Stimulated activated CD8-positive, alpha-beta memory T cell treated with anti-CD3 and anti-CD28 coated beads, Interleukin-15, amount 100 ng/mL, for 1 hour (primary cell): ENCODE data around the gene OAF.

Experiments
- DNase-seq: peaks from one replicate; pipeline ENCODE4 v3.0.0-alpha.2; 2020; ENCODE audit warnings: low read depth

The OAF gene

DNA sequence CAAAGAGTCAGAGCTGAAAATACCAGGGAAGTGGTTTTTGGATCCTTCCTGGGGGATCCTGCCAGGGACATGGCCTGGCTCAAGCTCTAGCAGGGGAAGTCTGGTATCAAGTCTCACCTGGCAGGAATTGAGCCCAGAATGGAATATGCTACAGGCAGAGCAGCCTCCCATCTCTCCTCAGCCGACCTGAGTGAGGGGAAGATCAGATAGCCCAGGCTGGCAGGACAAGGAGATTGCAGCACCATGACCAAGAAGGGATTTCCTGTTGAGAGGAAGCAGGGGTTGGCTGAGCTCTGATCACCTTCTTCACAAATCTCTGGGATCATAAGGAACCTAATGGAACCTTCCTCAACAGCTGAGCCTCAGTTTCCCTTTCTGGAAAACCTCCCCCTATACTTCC lies 13.0 kb downstream of the OAF start:
- no peak for DNase-seq

DNA sequence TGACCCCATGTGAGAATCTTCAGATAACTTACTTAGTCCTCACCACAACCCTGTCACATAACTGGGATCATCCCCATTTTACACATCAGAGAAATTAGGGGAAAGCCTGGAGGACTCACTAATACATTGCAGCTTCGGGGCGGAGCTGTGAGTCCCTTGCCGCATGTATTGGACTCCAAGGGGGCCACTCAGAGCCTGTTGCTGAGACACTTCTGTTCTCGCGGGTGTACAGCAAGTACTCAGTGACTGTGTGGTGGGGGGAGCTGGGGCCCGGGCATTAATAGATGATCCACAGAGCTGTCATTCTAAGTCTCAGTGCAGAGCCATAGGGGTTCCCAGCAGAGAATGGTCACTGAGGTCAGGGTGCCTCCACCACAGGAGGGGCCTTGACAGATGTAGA lies 13.5 kb downstream of the OAF start:
- DNase-seq, result no peak

DNA sequence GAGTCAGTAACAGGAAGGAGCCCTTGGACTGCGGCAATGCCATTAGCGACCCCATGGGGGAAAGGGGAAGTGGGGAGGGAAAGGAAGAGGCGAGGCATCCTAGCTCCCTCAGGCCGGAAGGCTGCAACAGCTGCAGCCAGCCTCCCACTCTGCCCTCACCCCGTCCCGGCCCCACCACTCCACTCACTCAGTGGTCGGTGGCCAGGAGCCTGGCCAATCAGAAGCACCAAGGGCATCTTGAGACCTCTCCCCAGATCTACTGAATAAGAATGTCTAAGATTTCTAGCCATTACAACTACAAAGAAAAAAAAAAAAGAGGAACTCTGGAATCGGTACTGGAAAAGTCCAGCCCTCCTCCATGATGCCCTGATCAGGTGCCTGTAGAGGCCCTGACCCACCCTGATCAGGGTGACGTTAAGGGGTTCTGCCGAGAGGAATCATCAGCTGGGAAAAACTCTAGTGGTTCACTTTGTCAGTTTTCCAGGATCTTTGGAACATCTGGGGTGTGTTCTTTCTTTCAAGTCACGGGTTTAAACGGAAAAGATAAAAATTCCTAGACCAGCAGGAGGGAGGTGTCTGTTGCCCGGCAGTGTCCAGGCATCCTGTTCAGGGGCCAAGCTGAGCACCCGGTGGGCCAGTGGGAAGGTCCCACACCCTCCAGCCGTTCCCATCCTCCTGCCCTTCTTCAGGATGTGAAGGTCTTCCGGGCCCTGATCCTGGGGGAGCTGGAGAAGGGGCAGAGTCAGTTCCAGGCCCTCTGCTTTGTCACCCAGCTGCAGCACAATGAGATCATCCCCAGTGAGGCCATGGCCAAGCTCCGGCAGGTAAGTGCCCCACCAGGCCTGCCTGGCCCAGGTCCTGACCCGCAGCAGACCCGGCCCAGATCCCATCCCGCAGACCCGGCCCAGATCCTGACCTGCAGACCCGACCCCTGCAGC lies 14.4 kb downstream of the OAF start:
- DNase-seq, result no peak

DNA sequence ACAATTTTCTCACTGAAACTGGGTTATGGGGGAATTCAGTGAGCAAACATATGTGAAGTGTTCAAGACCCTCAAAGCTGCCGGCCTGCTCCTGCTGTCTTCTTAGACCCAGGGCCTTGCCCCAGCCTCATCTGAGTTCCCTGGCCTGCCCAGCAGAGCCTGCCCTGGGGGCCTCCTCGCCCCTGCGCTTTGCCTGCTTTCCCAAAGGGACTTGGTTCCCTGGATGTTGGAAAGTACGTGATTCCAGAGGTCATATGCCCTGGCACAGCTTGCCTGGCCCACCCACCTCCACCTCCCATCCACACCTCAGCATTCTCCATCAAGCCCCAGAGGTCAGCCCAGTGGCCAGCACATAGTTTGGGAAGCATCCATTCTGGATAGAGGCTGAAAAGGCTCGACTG lies 15.4 kb downstream of the OAF start:
- no peak for DNase-seq

DNA sequence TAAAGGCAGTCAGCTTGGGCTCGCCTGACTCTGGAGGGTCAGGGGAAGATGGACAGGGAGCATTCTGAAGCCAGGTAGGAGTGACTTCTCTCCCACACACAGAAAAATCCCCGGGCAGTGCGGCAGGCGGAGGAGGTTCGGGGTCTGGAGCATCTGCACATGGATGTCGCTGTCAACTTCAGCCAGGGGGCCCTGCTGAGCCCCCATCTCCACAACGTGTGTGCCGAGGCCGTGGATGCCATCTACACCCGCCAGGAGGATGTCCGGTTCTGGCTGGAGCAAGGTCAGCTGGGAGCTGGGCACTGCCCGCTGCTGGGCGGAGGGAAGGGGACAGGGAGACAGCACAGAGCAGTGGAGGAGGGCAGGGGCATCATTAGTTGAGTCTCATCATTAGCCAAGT lies 15.9 kb downstream of the OAF start:
- no peak for DNase-seq

DNA sequence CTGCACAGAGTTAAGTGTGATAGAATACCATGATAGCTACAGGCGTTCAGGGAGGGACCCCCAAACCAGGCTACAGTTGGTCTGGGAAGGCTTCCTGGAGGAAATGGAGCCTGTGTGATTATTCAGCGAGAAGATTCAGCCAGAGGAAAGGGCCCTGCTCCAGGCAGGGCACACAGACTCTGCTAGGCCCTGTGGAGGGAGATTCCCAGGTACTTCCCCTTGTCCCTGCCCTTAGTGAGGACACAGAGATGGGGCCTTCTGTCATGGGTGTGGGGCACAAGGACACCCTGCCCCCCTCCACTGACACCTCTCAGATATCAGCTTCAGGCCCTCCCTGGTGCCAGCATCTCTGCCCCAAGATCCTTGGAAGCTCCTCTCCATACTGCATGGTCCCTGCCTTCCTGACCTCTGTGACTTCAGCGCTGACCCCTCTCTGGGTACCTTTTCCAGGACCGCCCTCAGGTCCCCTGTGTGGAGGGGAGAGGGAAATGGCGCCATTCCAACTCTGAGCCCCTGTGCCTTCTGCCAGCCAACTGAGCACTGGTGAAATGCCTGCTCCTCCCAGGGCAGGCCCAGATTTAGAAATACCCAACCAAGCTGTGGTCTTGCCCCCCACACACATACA lies 16.5 kb downstream of the OAF start:
- no peak for DNase-seq

DNA sequence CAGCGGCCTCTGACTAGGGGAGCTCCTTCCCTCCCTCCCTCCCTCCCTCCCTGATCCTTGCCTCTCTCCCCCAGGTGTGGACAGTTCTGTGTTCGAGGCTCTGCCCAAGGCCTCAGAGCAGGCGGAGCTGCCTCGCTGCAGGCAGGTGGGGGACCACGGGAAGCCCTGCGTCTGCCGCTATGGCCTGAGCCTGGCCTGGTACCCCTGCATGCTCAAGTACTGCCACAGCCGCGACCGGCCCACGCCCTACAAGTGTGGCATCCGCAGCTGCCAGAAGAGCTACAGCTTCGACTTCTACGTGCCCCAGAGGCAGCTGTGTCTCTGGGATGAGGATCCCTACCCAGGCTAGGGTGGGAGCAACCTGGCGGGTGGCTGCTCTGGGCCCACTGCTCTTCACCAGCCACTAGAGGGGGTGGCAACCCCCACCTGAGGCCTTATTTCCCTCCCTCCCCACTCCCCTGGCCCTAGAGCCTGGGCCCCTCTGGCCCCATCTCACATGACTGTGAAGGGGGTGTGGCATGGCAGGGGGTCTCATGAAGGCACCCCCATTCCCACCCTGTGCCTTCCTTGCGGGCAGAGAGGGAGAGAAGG lies 18.1 kb downstream of the OAF start:
- DNase-seq, result no peak

DNA sequence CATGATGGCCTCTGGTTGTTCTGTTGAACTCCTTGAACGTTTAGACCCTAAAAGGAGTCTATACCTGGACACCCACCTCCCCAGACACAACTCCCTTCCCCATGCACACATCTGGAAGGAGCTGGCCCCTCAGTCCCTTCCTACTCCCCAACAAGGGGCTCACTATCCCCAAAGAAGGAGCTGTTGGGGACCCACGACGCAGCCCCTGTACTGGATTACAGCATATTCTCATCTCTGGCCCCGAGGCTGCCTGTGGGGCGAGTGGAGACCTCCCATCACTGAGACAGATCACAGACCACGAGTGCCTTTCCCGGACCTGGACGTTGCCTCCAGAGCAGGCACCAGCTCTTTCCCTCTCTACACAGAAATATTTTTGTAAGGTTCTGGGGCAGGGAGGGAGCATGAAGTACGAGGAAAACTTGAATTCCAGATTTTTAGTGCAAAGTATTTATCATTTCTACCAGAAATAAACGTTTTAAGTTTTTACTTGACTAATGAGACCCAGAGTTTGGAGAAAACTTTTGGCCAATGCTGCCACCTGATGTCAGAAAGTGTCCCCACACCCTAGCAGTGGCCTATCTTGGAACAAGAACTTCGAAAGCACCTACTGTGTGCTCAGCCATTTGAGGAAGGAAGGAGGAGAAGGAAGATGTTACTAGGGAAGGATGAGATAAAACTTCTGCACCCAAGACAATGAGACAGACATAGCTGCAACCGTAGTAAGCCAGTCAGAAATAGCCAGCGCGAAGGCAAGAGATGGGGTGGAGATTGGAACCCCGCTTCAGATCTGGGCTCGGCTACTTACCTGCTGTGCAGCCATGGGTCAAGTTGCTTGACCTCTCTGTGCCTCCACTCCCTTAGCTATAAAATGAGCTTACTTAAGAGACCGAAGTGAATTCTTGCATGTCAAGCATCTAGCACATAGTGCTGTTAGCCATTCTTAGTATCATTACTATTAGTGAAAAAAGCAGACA lies 18.9 kb downstream of the OAF start:
- no peak for DNase-seq

DNA sequence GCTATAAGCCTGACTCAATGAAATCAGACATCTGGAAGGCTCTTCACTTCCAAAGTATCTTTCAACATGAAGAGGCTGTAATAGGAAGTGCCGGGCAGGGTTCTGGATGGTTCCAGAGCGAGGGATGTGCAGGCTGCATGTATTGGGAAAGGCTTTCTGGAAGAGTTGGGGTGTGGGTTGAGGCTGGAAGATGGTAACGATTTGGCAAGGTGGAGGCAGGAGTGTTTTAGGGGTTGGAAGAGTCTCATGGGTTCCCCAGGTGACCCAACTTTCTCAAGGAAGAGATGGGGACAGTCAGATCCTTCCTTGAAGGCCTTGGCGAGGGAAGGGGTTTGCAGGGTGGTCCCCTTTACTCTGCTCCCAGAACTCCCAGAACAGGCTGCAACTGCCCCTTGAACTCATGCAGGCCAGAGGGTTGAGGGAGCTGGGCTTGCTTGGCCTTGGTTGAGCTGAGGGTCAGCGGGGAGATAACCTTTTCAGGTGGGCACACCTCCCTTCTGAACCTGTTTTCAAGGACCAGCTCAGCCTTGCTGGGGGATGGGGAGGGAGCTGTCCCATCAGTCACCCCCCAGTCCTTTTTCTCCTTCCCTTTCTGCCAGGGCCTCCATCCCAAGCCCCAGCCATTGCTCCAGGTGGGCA lies 19.7 kb downstream of the OAF start:
- DNase-seq, result no peak

DNA sequence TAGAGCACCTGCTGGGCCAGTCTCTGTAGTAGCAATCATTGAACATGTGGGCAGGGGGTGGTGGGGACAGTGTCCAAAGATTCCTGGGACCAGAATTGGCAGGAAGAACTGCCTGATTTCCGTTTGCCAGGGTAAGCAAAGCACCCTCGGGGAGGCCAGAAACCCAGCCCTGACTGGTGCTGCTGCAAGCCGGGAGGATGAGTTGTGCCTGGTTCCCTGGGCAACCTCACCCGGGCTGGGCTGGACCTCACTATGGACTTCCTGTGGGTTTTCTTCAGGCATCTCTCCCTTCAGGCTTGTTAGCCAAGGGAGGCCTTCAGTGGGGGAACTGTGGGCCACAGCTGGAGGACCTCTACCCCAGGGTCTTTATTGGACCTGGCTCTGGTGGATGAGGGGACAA lies 21.1 kb downstream of the OAF start:
- no peak for DNase-seq

DNA sequence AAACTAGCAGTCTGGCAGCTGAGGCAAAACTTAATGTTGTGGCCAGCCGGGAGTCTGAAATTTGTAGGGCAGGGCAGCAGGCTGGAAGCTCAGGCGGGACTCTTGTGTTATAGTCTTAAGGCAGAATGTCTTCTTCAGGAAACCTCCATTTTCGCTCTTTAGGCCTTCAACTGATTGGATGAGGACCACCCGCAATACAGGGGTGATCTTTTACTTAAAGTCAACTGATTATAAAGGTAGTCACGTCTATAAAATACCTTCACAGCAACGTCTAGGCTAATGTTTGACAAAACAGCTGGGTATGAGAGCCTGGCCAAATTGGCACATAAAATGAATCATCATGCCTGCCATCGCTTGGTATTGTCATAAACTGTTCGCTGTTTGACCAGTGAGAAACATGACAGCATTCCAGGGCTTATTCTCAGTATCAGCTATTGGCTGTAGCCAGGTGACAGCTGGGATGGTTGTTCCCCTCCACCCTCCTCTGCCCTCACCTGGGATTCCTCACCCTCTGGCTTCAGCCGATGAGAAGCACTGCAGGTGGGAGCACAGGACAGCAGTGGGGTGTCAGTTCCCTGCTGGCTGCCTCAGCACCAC lies 22.5 kb downstream of the OAF start:
- no peak for DNase-seq

DNA sequence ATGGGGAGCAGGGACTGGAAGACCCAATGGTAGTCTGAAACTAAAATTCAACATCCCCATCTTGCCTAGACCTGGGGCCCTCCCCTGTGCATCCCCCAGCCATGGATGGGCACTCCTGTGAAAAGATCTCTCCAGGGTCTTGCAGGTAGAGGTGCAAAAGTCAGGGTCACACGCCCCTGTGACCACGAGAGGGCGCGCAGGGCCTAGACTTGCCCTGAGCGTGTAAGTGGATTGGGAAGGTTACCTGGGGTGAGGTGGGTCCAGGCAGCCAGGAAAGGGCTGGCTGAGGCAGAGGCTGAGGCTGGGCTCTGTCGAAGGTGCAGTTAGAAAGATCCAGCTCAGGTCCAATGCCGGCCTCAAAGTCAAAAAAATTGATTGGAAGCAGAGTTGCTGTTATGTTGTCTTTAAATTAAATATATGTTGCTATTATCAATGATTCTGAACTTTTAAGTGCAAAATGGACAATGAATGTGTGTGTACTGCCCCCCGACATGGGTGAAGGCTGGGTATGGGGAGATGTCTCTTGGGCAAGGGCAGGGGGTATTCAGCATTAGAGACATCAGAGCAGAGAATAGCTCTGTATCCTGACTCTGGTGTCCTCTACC lies 24.3 kb downstream of the OAF start:
- peak; percentile 25 for DNase-seq

DNA sequence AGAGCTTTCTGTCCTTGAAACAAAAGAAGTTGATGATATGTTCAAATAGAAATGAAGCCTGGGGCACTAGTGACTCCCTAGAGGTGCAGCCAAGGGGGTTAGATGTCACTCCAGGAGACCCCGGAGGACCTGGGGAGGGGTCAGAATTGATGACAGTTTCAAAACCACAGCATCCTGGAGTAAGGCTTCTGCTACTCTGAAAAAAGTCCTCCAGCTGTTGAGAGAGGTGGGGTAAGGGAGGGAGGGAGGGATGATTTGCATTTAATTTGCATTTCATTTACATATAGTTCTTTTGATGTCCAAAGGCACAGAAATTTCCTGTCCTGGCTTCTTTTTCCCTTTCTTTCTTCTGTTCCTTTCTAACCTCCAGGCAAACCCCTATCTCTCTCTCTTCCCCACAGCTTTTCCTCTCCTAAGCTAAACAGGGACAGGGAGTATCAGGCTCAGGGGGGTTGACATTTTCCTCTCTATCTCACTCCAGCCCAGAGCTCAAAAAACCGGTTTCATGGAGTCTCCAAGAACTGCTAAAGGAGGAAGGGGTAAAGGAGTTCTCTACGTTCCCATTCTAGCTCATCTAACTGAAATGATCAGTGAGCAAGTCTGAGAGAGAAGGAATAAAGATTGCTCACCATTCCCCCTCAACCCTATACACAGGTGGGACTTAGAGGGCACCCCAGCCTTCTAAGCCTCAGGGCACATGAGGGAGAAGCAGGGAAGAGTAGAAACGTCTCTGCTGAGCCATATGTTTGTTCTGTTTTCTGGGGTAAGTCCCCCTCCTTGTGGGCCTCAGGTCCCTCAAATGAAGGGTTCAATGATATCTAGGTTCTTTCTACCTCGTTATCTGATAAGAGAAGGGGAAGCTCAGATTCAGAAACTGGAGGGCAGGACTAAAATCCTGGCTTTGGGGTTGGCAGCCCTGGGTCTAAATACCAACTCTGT lies 25.6 kb downstream of the OAF start:
- no peak for DNase-seq

DNA sequence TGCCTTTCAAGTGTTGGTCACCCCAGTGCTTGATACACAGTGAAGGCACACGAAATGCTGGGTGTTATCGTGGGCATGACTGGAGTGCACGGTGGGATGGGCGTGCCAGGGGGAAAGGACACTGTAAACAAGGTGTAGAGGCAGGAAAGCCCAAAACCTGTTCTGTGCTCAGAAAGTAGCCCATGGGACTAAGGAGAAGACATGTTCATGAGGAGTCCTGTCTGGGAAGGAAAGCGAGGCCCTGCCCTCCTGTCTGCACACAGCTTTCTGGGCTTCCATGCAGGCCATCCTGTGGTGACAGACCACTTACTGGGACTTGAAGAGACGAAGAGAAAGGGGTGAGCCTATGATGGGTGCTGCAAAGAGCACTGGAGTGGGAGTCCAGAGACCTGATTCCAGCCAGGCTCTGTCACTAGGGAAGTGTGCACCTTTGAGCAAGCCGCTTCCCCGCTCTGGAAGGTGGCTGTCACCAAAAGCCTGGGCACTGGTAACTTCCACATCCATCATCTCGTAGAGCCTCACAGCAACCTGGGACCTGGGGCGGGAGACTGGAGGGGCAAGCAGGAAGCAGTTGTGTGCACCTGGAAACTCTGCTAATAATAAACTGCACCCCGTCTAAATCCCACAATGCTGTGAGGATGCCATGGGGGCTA lies 28.3 kb downstream of the OAF start:
- no peak for DNase-seq

DNA sequence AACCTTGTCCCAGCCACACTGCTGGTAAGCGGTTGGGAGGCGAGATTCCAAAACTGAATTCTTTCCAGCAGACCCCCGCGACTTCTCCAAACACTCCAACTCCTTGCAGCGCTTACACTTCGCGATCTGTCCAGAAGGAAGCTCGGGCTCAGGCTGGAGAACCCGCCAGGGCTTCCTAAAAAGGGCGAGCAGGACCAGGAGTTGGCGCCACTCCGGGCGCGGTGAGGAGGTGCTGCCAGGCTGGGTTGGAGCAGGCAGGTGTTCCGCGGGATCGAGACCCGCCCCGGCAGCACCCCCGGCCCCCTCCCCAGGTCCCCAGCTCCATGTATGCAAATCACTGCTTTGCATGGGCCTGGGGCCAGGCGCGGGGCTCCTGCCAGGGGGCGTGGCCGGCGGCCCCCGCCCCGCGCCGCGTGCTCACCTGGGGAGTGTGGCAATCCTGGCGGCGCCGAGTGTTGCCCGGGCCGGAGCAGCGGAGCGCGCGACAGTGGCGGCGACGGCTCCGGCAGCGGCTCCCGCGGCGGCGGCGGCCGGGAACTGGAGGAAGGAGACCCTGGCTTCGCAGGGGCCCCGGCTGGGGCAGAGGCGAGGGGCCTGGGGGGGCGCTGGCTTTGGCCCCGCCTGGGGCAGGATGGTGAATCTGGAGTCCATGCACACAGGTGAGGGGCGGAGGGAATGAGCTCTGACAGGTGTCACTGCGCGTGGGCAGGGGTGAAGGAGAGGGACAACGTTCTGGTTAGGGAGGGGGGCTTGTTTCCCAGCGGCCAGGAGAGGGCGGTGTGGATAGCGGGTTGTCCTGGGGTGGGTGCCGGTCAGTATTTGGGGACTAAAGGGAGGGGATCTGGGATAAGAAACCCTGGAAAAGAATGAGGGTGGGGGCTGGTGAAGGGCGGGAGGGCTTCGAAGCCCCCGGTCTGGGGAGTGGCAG lies 29.1 kb downstream of the OAF start, which contains the start of gene POU2F3:
Gene POU2F3 (plus strand): TSS at position 428 of the 928 bp plus-strand sequence. CDS start 204 bp downstream, at position 632.
- no peak for DNase-seq

DNA sequence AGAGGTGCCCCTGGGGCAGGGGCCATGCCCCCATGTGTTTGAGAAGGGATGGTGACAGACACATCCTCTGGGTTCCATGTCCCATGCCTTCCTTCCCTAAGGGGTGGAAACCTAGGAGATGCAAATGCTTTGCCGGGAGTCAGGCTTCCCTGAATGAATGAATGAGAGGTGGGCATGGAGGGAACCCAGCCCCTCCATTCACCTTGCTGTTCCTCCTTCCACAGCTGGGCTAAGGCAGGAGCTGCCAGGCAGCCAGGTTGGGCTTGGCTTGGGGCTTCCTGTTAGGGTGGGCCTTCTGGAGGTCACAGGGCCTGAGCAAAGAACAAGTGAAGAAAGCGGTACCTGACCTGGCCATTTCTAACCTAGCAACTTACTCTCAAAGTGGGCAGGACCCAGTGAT lies 30.0 kb downstream of the OAF start:
- no peak for DNase-seq

DNA sequence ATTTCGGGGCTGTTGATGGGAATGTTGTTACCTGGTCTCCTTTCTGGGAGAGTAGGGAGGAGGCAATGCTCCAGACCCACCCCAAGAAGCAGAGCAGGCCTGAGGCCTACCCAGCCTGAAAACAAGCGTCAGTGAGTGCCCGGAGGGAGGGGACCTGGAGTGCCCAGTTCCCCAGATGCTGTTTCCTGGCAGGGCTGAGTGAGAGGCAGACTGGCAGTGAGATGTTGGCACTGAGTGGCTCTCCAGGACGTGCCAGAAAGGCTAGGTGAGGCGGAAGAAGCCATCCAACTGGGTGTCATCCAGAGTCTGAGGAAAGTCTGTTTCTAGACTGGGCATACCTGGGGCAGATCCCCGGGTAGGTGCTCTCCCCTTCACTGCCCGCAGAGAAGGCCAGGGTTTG lies 30.4 kb downstream of the OAF start:
- DNase-seq, result no peak

DNA sequence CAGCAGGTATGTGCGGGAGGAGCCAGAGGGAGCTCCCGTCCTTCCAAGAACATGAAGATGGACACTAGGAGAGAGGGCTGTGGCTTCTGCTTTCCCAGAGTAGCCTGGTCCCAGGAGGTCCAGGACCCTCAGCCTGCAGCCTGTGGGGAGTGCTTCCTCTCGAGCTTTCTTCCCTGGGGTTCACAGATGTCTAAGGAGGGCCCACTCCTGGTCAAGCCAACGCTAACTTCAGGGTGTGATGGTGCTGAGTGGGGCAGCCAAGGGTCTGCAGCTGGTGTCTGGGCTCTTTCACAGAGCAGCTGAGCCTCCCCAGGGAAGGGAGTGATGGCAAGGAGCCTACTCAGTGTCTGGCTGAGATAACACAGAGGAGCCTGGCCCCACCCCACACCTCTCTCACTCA lies 32.4 kb downstream of the OAF start:
- no peak for DNase-seq
